ENCODE results near the gene PTOV1.

PTOV1 gene

GRCh38 chr19:49845414-49845813 is 5.5 kb upstream of the PTOV1 start:
- no peak for DNase-seq

- DNase-seq, result no peak
Measured at GRCh38 chr19:49846408-49846807, 4.6 kb upstream of the PTOV1 start.

- DNase-seq, result peak; percentile 85
Measured at GRCh38 chr19:49847731-49848696, 2.9 kb upstream of the PTOV1 start.

- DNase-seq, result no peak
Measured at GRCh38 chr19:49848938-49849337, 2.0 kb upstream of the PTOV1 start.

DNA sequence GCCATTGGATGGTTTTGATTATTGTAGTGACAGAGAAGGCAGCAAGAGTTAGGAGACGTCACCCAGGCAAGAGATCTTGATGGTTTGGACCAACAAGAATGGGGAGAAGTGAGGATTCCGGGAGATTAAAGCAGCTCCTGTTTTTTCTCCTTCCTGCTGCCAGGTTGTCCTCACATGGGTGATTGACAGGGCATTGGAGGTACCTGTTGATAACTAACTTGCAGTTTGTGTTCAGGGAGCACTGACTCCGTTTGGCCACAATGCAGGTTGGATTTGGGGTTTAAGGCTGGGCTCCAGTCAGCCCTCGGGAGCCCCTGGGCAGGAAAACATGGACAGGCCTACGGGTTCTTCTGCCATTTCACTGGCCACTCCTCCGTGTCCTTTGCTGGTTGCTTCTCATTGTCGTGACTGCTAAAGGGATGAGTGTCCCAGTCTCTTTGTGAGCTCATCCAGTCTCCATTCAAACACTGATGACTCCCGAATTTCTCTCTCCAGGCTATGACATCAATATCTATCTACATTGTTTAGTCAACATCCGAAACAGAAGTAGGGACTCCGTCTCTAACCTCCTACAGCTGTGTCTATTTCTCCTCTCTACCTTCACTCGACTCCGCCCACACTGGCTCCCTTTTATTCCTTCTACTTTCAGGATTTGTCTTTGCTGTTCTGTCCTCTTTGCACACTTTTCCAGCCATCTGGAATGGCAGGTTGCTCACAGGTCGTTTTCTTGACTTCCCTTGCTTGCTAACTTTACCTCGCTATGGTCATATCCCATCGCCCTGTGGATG is 1.3 kb upstream of the PTOV1 start:
- no peak for DNase-seq

DNA sequence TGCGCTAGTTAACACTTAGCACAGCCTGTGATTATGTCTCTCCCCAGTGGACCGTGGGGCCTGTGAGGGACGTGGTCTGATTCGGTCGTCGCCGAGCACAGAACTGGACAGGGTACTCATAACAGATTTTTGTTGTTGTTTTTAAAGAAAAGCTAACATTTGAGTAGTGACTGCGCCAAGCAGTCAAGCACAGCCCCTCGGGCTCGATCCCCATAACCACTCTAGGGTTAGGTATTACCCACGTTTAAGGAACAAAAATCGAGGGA is 805 bp upstream of the PTOV1 start:
- no peak for DNase-seq

GRCh38 chr19:49851456-49852259 is 699 bp downstream of the PTOV1 start:
- peak; percentile 45 for DNase-seq

GRCh38 chr19:49852631-49853126 is 1.7 kb downstream of the PTOV1 start:
- no peak for DNase-seq

- no peak for DNase-seq
Measured at GRCh38 chr19:49853852-49854377, 3.0 kb downstream of the PTOV1 start.

DNA sequence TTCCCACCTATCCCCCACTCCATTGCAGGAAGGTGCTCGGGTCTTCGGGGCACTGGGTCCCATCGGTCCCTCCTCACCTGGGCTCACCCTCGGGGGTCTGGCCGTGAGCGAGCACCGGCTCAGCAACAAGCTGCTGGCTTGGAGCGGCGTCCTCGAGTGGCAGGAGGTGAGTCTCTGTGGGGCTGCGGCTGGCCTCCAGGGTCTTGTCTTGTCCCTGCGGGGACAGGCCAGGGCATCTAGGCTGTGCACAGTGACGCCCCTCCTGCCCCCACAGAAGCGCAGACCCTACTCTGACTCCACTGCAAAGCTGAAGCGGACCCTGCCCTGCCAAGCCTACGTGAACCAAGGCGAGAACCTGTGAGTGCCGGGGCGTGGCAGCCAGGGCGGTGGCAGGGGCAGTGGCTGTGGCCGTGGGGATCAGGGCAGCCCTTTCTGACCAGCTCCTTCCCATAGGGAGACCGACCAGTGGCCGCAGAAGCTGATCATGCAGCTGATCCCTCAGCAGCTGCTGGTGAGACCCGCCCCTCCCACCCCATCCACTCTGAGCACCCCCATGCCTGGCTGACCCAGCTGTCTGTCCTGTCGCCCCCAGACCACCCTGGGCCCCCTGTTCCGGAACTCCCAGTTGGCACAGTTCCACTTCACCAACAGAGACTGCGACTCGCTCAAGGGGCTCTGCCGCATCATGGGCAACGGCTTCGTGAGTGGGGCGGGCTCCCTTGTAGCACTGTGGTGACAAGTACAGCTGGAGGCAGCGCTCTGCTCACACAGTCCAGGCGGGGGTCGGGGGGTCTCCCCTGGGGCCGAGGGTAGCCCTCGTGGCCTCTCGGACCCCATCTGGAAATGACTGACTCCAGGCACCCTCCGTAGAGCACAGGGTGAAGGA is 3.7 kb downstream of the PTOV1 start:
- DNase-seq, result no peak

DNA sequence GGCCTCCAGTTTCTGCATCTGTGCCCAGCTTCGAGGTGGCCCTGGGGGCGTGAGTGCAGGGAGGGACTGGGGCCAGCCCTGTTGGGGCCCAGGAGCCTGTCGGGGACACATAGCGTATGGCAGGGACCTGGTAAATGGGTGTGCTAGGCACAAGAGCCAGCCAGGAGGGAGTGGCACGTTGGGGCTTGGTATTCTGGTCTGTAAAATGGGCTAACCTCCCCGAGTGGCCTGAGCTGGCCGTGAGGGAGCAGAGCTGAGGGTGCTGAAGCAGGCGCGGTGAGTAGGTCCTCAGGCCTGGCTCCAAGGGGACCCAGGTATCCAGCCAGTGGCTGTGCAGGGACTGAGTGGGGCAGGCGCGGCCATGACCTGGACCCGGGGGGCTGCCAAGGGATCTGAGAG is 4.3 kb downstream of the PTOV1 start:
- no peak for DNase-seq

- no peak for DNase-seq
Measured at GRCh38 chr19:49855676-49856573, 5.0 kb downstream of the PTOV1 start.

- DNase-seq, result no peak
Measured at GRCh38 chr19:49856574-49857021, 5.6 kb downstream of the PTOV1 start.

- no peak for DNase-seq
Measured at GRCh38 chr19:49857061-49857837, 6.3 kb downstream of the PTOV1 start.

- no peak for DNase-seq
Measured at GRCh38 chr19:49857838-49858087, 6.8 kb downstream of the PTOV1 start.

DNA sequence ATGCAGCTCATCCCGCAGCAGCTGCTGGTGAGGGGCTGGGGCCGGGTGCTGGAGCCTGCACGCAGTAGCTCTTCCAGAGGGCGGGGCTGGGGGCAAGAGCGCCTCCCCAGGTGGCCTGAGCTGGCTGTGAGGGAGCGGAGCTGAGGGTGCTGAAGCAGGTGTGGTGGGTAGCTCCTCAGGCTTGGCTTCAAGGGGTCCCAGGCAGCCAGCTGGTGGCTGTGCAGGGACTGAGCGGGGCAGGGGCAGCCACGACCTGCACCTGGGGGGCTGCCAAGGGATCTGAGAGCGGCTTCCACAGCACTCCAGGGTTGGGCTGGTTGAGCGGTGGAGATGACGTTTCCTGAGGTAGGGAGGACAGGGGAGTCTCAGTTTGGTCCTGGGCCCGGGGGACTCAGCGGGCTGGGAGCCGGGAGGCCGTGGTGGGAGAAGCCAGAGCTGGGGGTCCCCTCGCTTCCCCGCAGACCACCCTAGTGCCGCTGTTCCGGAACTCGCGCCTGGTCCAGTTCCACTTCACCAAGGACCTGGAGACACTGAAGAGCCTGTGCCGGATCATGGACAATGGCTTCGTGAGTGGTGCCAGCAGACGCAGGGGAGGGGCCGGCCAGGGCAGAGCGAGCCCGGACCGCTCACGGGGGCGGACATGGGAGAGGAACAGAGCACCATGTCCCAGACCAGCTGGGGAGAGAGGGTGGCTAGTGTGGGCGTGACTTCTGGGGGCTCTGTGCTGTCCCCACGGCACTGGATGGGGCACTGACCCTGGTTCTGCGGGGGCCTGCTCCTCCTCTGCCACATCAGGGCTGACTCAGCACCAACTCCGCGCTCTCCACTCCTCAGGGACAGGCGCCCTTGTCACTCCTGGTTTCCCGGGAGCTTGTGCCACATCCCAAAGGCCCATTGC is 7.4 kb downstream of the PTOV1 start:
- DNase-seq, result no peak

DNA sequence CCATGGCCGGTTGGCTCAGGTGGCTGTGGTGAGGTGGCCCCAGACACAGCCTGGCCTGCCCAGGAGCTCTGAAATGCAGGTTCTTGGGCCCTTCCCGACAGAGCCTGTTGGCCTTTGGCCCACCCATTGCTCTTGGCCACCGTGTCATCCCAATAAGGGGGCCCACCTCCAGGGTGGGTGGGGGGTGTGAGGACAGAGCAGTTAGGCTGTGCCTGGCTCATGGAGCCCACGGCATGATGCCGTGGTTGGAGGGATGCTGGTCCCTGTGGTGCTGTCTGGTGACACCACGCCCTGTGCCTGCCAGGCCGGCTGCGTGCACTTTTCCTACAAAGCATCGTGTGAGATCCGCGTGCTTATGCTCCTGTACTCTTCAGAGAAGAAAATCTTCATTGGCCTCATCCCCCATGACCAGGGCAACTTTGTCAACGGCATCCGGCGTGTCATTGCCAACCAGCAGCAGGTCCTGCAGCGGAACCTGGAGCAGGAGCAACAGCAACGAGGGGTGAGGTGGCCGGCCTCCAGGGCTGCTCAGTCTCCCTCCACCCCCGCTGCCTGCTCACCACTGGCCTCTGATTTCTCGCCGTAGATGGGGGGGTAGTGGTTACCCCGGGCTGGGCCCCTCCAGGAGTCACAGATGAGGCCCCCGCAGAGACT is 8.8 kb downstream of the PTOV1 start:
- no peak for DNase-seq

DNA sequence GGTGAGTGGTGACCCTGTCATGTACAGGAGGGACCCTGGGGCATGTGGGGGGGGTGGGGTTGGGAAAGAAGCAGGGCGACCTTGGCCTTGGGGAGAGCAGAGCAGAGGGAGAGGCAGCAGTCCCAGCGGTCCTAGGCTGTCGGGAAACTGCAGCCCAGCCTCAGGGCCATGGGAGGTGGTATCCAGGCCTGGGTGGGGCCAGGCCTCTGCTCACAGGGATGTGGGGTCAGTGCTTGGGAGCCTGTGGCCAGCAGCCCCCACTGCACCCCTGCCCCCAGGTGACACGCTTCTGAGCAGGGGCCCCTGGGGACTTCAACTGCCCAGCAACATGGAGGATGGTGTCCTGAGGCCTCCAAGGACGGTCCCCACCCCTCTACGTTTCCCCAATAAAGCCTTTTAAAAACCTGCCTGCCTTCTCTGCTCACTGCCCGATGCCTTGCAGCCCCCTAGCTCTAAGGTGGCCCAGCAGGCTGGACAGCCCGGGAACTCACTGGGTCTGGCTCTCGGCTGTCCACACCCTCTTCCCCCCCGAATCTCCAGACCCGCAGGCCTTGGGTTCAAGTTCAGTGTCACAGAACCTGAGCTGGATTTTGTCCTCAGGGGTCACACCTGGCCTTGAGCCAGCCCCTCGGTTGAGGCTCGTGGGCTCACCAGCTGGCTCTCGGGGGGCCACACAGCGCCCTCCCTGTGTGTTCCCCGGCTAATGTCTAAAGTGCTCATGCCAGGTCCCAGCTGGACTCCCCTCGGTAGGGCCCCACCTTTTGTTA is 9.6 kb downstream of the PTOV1 start:
- DNase-seq, result no peak
